ENCODE data around the gene ASRGL1. TPM values are rescaled to one million over a fixed set of nuclear protein-coding genes. Genes with fewer than 3 reads are reported as not detected.
A peak's percentile ranks its signal among the peaks of the same experiment; 100 is the strongest.
"Not testable (repeated sequence)": the region's sequence is repeated elsewhere in the genome, so short reads cannot be mapped to it uniquely, and the experiment has no call there.

ASRGL1 gene
- total RNA-seq, 2 experiments from 2014 or later: 9.5 to 11.6 TPM

- Mint-ChIP-seq H3K27me3 (ENCODE audit: low read depth) (no peaks in the 10 kb centered on the region), H3K36me3 (ENCODE audit: low read depth) (no peaks in the 10 kb centered on the region), H3K4me3 (no peak overlapping the region), H3K4me1 (ENCODE audit: low read depth) (no peaks in the 10 kb centered on the region), H3K9me3 (no peaks in the 10 kb centered on the region), H3K27ac (no peak overlapping the region)
- CTCF ChIA-PET: interaction anchor here (0.5 kb wide), 1 partner anchor 114 kb away, joined by 3 read pairs; no protein-coding TSS in a partner anchor
- DNase-seq: no peak
- intact Hi-C loops (cut with micrococcal nuclease): no loop called here
These were observed 22.2 kb downstream of the ASRGL1 start for GRCh38 chr11:62359475-62359874.

GRCh38 chr11:62360685-62361084 lies 23.4 kb downstream of the ASRGL1 start:
- CTCF ChIA-PET: no interaction called here
- no peaks in the 10 kb centered on the region for H3K9me3 Mint-ChIP-seq
- H3K27me3 Mint-ChIP-seq (ENCODE audit: low read depth): no peaks in the 10 kb centered on the region
- H3K36me3 Mint-ChIP-seq (ENCODE audit: low read depth): no peaks in the 10 kb centered on the region
- H3K4me1 Mint-ChIP-seq (ENCODE audit: low read depth): no peaks in the 10 kb centered on the region
- no peak overlapping the region for H3K27ac Mint-ChIP-seq
- no peak for DNase-seq
- no peak overlapping the region for H3K4me3 Mint-ChIP-seq
- intact Hi-C loops (cut with micrococcal nuclease): no loop called here

GRCh38 chr11:62368861-62369477 lies 31.7 kb downstream of the ASRGL1 start:
- H3K4me3 Mint-ChIP-seq; H3K27me3 Mint-ChIP-seq (ENCODE audit: low read depth); H3K9me3 Mint-ChIP-seq; H3K4me1 Mint-ChIP-seq (ENCODE audit: low read depth); H3K36me3 Mint-ChIP-seq (ENCODE audit: low read depth); DNase-seq; H3K27ac Mint-ChIP-seq; intact Hi-C loops (cut with micrococcal nuclease); CTCF ChIA-PET: not testable (repeated sequence)

- DNase-seq: peak; percentile 59
- peak overlapping the region; percentile 77 for H3K27ac Mint-ChIP-seq
- H3K36me3 Mint-ChIP-seq (ENCODE audit: low read depth): no peaks in the 10 kb centered on the region
- H3K4me3 Mint-ChIP-seq: peak overlapping the region; percentile 58
- CTCF ChIA-PET: interaction anchor here (0.6 to 2.0 kb wide), 2 partner anchors 31 to 33 kb away, joined by 3 to 6 read pairs; no protein-coding TSS in a partner anchor
- no peaks in the 10 kb centered on the region for H3K27me3 Mint-ChIP-seq (ENCODE audit: low read depth)
- no peaks in the 10 kb centered on the region for H3K9me3 Mint-ChIP-seq
- H3K4me1 Mint-ChIP-seq (ENCODE audit: low read depth): peaks cover 3% of the 10 kb centered on the region
- intact Hi-C loops (cut with micrococcal nuclease): no loop called here
These were observed 33.6 kb downstream of the ASRGL1 start for GRCh38 chr11:62370743-62371440.

GRCh38 chr11:62372871-62373270 lies 35.6 kb downstream of the ASRGL1 start:
- H3K4me3 Mint-ChIP-seq: no peak overlapping the region
- H3K9me3 Mint-ChIP-seq: no peaks in the 10 kb centered on the region
- peaks cover 3% of the 10 kb centered on the region for H3K4me1 Mint-ChIP-seq (ENCODE audit: low read depth)
- CTCF ChIA-PET: interaction anchor here (0.9 to 1.6 kb wide), 2 partner anchors 9 to 32 kb away, joined by 4 to 5 read pairs; no protein-coding TSS in a partner anchor
- intact Hi-C loops (cut with micrococcal nuclease): no loop called here
- H3K27ac Mint-ChIP-seq: no peak overlapping the region
- peak; percentile 12 for DNase-seq
- no peaks in the 10 kb centered on the region for H3K27me3 Mint-ChIP-seq (ENCODE audit: low read depth)
- no peaks in the 10 kb centered on the region for H3K36me3 Mint-ChIP-seq (ENCODE audit: low read depth)

- no peak overlapping the region for H3K27ac Mint-ChIP-seq
- no peak for DNase-seq
- H3K36me3 Mint-ChIP-seq (ENCODE audit: low read depth): no peaks in the 10 kb centered on the region
- CTCF ChIA-PET: interaction anchor here (0.9 to 1.6 kb wide), 2 partner anchors 8 to 33 kb away, joined by 4 to 5 read pairs; no protein-coding TSS in a partner anchor
- H3K9me3 Mint-ChIP-seq: no peaks in the 10 kb centered on the region
- H3K4me3 Mint-ChIP-seq: no peak overlapping the region
- H3K27me3 Mint-ChIP-seq (ENCODE audit: low read depth): no peaks in the 10 kb centered on the region
- peaks cover 5% of the 10 kb centered on the region for H3K4me1 Mint-ChIP-seq (ENCODE audit: low read depth)
- intact Hi-C loops (cut with micrococcal nuclease): no loop called here
These were observed 36.3 kb downstream of the ASRGL1 start for GRCh38 chr11:62373464-62374119.

- Mint-ChIP-seq H3K4me1 (ENCODE audit: low read depth) (peaks cover 5% of the 10 kb centered on the region), H3K36me3 (ENCODE audit: low read depth) (no peaks in the 10 kb centered on the region), H3K4me3 (no peak overlapping the region), H3K27ac (no peak overlapping the region), H3K9me3 (no peaks in the 10 kb centered on the region), H3K27me3 (ENCODE audit: low read depth) (no peaks in the 10 kb centered on the region)
- CTCF ChIA-PET: interaction anchor here (2.0 kb wide), 1 partner anchor 35 kb away, joined by 7 read pairs; no protein-coding TSS in a partner anchor
- DNase-seq: no peak
- intact Hi-C loops (cut with micrococcal nuclease): loop anchor here (5.0 kb wide), 1 partner anchor 142 kb away; no protein-coding TSS in a partner anchor
These were observed 37.6 kb downstream of the ASRGL1 start for GRCh38 chr11:62374801-62375200.

- CTCF ChIA-PET: interaction anchor here (0.8 to 2.4 kb wide), 6 partner anchors 17 to 206 kb away, joined by 3 to 29 read pairs (median 6); no protein-coding TSS in a partner anchor
- not testable (repeated sequence) for H3K36me3 Mint-ChIP-seq (ENCODE audit: low read depth); H3K27ac Mint-ChIP-seq; H3K9me3 Mint-ChIP-seq; H3K4me3 Mint-ChIP-seq; H3K4me1 Mint-ChIP-seq (ENCODE audit: low read depth); H3K27me3 Mint-ChIP-seq (ENCODE audit: low read depth)
- intact Hi-C loops (cut with micrococcal nuclease): loop anchor here (1.0 to 5.0 kb wide), 4 partner anchors 38 to 207 kb away; no protein-coding TSS in a partner anchor
- peak; percentile 28 for DNase-seq
These were observed 41.3 kb downstream of the ASRGL1 start for GRCh38 chr11:62378459-62379063.

- not testable (repeated sequence) for H3K9me3 Mint-ChIP-seq; H3K27me3 Mint-ChIP-seq (ENCODE audit: low read depth); H3K27ac Mint-ChIP-seq; H3K4me3 Mint-ChIP-seq; H3K36me3 Mint-ChIP-seq (ENCODE audit: low read depth); H3K4me1 Mint-ChIP-seq (ENCODE audit: low read depth); DNase-seq
- CTCF ChIA-PET: interaction anchor here (0.7 to 1.4 kb wide), 5 partner anchors 13 to 285 kb away, joined by 3 to 23 read pairs (median 3); partner anchors contain the start of genes C11orf98 and CSKMT
- intact Hi-C loops (cut with micrococcal nuclease): loop anchor here (2.0 to 5.0 kb wide), 2 partner anchors 147 to 163 kb away; no protein-coding TSS in a partner anchor
These were observed 42.3 kb downstream of the ASRGL1 start for GRCh38 chr11:62379586-62379985.

GRCh38 chr11:62380821-62381245 lies 43.6 kb downstream of the ASRGL1 start:
- intact Hi-C loops (cut with micrococcal nuclease): loop anchor here (1.0 kb wide), 1 partner anchor 12 kb away; no protein-coding TSS in a partner anchor
- not testable (repeated sequence) for H3K27me3 Mint-ChIP-seq (ENCODE audit: low read depth); H3K4me3 Mint-ChIP-seq; H3K9me3 Mint-ChIP-seq; H3K4me1 Mint-ChIP-seq (ENCODE audit: low read depth); H3K36me3 Mint-ChIP-seq (ENCODE audit: low read depth); H3K27ac Mint-ChIP-seq
- CTCF ChIA-PET: interaction anchor here (1.1 to 1.2 kb wide), 3 partner anchors 12 to 211 kb away, joined by 3 to 4 read pairs (median 4); no protein-coding TSS in a partner anchor
- peak; percentile 48 for DNase-seq

GRCh38 chr11:62383822-62384221 lies 46.6 kb downstream of the ASRGL1 start:
- no peak for DNase-seq
- Mint-ChIP-seq H3K27me3 (ENCODE audit: low read depth) (no peaks in the 10 kb centered on the region), H3K27ac (no peak overlapping the region), H3K9me3 (no peaks in the 10 kb centered on the region), H3K4me1 (ENCODE audit: low read depth) (peaks cover 11% of the 10 kb centered on the region), H3K4me3 (no peak overlapping the region), H3K36me3 (ENCODE audit: low read depth) (no peaks in the 10 kb centered on the region)
- CTCF ChIA-PET: interaction anchor here (0.6 to 1.9 kb wide), 3 partner anchors 9 to 502 kb away, joined by 3 to 6 read pairs (median 5); no protein-coding TSS in a partner anchor
- intact Hi-C loops (cut with micrococcal nuclease): loop anchor here (2.0 kb wide), 1 partner anchor 19 kb away; no protein-coding TSS in a partner anchor
